Suprapubic skin (tissue), 4 donors: ENCODE data around the gene PHOX2B.

Source experiments
- EP300 ChIP-seq: sonication (generic); formaldehyde crosslinking; IDR thresholded peaks from one replicate; pipeline ENCODE4 v1.6.1; 2017; ENCODE audit warnings: antibody characterized with exemption
- POLR2A ChIP-seq, 2 donors: fragments of 450-650 bp; IDR thresholded peaks; one replicate each; pipeline ENCODE4 v1.6.1; 2017; ENCODE audit warnings: antibody characterized with exemption in 2 of 2, mild to moderate bottlenecking in 2 of 2, moderate library complexity in 2 of 2
- POLR2AphosphoS5 ChIP-seq, 3 donors: sonication (generic); formaldehyde crosslinking; IDR thresholded peaks; one replicate each; pipeline ENCODE4 v1.6.1; 2017; ENCODE audit warnings: antibody characterized with exemption in 3 of 3
- TF ChIP-seq, protein P1 (sequence below), 2 donors: fragments of 200-600 bp in 1 of 2; fragments of 450-650 bp in 1 of 2; sonication (generic) in 1 of 2; IDR thresholded peaks; one replicate each; pipeline ENCODE4 v1.5.1; 2016 to 2019; ENCODE audit warnings: antibody characterized with exemption in 2 of 2, mild to moderate bottlenecking in 1 of 2, moderate library complexity in 1 of 2

DNA sequence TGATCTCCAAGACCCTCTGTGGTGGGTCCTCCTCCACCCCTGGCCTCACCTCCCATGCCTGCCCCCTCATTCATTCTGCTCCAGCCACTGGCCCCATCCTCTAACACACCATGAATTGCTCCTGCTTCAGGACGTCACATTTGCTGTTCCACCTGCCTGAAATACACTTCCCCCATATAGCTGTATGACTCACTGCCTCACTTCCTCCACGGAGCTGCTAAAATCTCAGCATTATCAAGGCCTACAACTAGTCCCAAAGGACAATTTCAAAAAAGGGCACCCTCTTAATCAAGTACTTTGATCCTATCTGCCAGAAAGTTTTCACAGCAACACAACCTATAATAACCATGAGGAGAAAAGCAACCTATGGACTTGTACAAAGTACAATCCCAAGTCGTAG, 43.6 kb upstream of the PHOX2B start:
- TF ChIP-seq, protein P1, sequence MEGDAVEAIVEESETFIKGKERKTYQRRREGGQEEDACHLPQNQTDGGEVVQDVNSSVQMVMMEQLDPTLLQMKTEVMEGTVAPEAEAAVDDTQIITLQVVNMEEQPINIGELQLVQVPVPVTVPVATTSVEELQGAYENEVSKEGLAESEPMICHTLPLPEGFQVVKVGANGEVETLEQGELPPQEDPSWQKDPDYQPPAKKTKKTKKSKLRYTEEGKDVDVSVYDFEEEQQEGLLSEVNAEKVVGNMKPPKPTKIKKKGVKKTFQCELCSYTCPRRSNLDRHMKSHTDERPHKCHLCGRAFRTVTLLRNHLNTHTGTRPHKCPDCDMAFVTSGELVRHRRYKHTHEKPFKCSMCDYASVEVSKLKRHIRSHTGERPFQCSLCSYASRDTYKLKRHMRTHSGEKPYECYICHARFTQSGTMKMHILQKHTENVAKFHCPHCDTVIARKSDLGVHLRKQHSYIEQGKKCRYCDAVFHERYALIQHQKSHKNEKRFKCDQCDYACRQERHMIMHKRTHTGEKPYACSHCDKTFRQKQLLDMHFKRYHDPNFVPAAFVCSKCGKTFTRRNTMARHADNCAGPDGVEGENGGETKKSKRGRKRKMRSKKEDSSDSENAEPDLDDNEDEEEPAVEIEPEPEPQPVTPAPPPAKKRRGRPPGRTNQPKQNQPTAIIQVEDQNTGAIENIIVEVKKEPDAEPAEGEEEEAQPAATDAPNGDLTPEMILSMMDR (IDR thresholded peaks at IDR 0.05) = no peak
- TF ChIP-seq EP300 = no peak
- TF ChIP-seq POLR2AphosphoS5 (IDR thresholded peaks at IDR 0.05) = no peak
- TF ChIP-seq POLR2A (IDR thresholded peaks at IDR 0.05) = no peak
